Caco-2 (cell line): Measurements from ENCODE around the gene NFAT5. TPM values are rescaled to one million over a fixed set of nuclear protein-coding genes. Genes with fewer than 3 reads are reported as not detected.

Experiments
- BruUV-seq: library from RNA; stranded (reverse); fragments of 400-500 nt; replicated peaks from 2 replicates; lab custom pipeline; 2021; lab: Mats Ljungman, UMichigan
- CTCF ChIA-PET: fragments of 300-600 bp; sonication (Branson Sonifier 250); formaldehyde crosslinking; loops from one replicate; lab custom pipeline; 2022; ENCODE audit warnings: antibody characterized with exemption; lab: Charles Lee
- POLR2A ChIA-PET: fragments of 300-600 bp; sonication (Branson Sonifier 250); formaldehyde crosslinking; loops from one replicate; lab custom pipeline; 2022; ENCODE audit warnings: antibody characterized with exemption; lab: Charles Lee
- DNase-seq, 2 experiments: peaks; one replicate each; pipeline versions ENCODE4 v3.0.0 to v3.0.0-alpha.2; 2020 to 2022
- H3K27me3 ChIP-seq: replicated peaks from 2 replicates; pipeline ENCODE4 v1.6.0; 2011; ENCODE audit warnings: low read length; ENCODE audit not compliant: control insufficient read depth, insufficient read depth
- H3K36me3 ChIP-seq: 2 replicates; pipeline ENCODE4 v1.5.1; 2011; ENCODE audit warnings: low read length; ENCODE audit not compliant: control insufficient read depth, insufficient read depth
- H3K4me1 ChIP-seq: fragments of 250-450 bp; sonication (Bioruptor Pico); 2 replicates; pipeline ENCODE4 v1.5.1; 2020; ENCODE audit warnings: mild to moderate bottlenecking
- H3K4me3 ChIP-seq: 2 replicates; pipeline ENCODE4 v1.5.1; 2011; ENCODE audit warnings: low read depth, mild to moderate bottlenecking, control low read depth, low read length
- H3K9me3 ChIP-seq: fragments of 250-450 bp; sonication (Bioruptor Pico); 2 replicates; pipeline ENCODE4 v1.5.1; 2020; ENCODE audit warnings: mild to moderate bottlenecking, moderate library complexity
- H3K27ac Mint-ChIP-seq: one replicate; pipeline ENCODE4 v1.8.0; 2022; ENCODE audit warnings: mixed read lengths; ENCODE audit not compliant: unreplicated experiment
- H3K27me3 Mint-ChIP-seq: one replicate; pipeline ENCODE4 v1.8.0; 2022; ENCODE audit warnings: mixed read lengths; ENCODE audit not compliant: insufficient read depth, unreplicated experiment
- H3K36me3 Mint-ChIP-seq: one replicate; pipeline ENCODE4 v1.8.0; 2022; ENCODE audit warnings: mild to moderate bottlenecking, mixed read lengths; ENCODE audit not compliant: insufficient read depth, unreplicated experiment
- H3K4me1 Mint-ChIP-seq: one replicate; pipeline ENCODE4 v1.8.0; 2022; ENCODE audit warnings: low read depth, mixed read lengths; ENCODE audit not compliant: unreplicated experiment
- H3K4me3 Mint-ChIP-seq: one replicate; pipeline ENCODE4 v1.8.0; 2022; ENCODE audit warnings: mild to moderate bottlenecking, moderate library complexity, mixed read lengths; ENCODE audit not compliant: unreplicated experiment
- H3K9me3 Mint-ChIP-seq: one replicate; pipeline ENCODE4 v1.8.0; 2022; ENCODE audit warnings: mixed read lengths; ENCODE audit not compliant: unreplicated experiment
- intact Hi-C: fragments of 100-400 bp; cut with micrococcal nuclease; formaldehyde crosslinking; loops from one replicate; pipeline ENCODE4 v1.10.0; 2022; ENCODE audit not compliant: unreplicated experiment
- microRNA-seq: library from miRNA; unstranded; fragments of <30 nt; microRNA quantifications from one replicate; pipeline ENCODE4 v1.2.0, GENCODE V29; 2022
- total RNA-seq: library from RNA; stranded (reverse); gene quantifications from 2 replicates; pipeline ENCODE4 v1.2.3, GENCODE V29; 2022
- TF ChIP-seq, protein P1 (sequence below), 2 experiments: fragments of 200-600 bp in 1 of 2; IDR thresholded peaks; 1 replicate in 1 of 2; 2 replicates in 1 of 2; pipeline versions ENCODE4 v1.5.1 to v1.8.0; 2011 to 2022; ENCODE audit warnings: antibody characterized with exemption in 1 of 2, control low read depth in 1 of 2, inconsistent platforms in 1 of 2, low read depth in 1 of 2, low read length in 1 of 2, mild to moderate bottlenecking in 1 of 2, moderate library complexity in 1 of 2; ENCODE audit not compliant: insufficient read depth in 1 of 2, severe bottlenecking in 1 of 2, unreplicated experiment in 1 of 2

Gene NFAT5
- total RNA-seq, 1 experiment from 2014 or later: 87.6 TPM

DNA sequence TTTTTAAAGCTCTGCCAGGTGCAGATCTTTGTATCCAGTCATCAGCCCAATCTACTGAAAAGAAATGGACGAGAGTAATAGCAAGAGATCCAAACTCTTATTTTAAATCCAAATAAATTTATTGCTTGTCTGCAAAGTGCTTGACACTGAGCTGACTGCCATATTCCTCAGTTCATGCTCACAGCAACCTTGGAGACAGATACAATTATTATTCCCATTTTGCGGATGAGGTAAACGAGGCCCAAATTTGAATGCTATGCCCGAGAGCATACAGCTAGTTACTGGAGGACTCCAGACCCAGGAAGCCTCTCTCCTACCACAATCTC is 188.3 kb downstream of the NFAT5 start:
- Mint-ChIP-seq H3K36me3 (peaks cover 60% of the 10 kb centered on the region), H3K9me3 (no peaks in the 10 kb centered on the region), H3K4me3 (peak overlapping the region; percentile 96), H3K4me1 (peaks cover 9% of the 10 kb centered on the region), H3K27me3 (peaks cover 2% of the 10 kb centered on the region), H3K27ac (peak overlapping the region; percentile 99)
- ChIA-PET CTCF (interaction anchor here (0.5 to 1.9 kb wide), 11 partner anchors 9 to 604 kb away, joined by 3 to 15 read pairs (median 5); partner anchors contain the start of gene NQO1), POLR2A (interaction anchor here (1.1 to 2.5 kb wide), 8 partner anchors 9 to 358 kb away, joined by 3 to 31 read pairs (median 4); partner anchors contain the start of genes NQO1 and WWP2)
- TF ChIP-seq, protein P1, sequence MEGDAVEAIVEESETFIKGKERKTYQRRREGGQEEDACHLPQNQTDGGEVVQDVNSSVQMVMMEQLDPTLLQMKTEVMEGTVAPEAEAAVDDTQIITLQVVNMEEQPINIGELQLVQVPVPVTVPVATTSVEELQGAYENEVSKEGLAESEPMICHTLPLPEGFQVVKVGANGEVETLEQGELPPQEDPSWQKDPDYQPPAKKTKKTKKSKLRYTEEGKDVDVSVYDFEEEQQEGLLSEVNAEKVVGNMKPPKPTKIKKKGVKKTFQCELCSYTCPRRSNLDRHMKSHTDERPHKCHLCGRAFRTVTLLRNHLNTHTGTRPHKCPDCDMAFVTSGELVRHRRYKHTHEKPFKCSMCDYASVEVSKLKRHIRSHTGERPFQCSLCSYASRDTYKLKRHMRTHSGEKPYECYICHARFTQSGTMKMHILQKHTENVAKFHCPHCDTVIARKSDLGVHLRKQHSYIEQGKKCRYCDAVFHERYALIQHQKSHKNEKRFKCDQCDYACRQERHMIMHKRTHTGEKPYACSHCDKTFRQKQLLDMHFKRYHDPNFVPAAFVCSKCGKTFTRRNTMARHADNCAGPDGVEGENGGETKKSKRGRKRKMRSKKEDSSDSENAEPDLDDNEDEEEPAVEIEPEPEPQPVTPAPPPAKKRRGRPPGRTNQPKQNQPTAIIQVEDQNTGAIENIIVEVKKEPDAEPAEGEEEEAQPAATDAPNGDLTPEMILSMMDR (IDR thresholded peaks at IDR 0.05; ENCODE audit: insufficient read depth in 1 of 2, low read depth in 1 of 2, low read length in 1 of 2, severe bottlenecking in 1 of 2, unreplicated experiment in 1 of 2): no peak
- Histone ChIP-seq H3K36me3 (peaks cover 4% of the 10 kb centered on the region), H3K4me3 (peak overlapping the region; percentile 74), H3K9me3 (no peaks in the 10 kb centered on the region), H3K27me3 (no peaks in the 10 kb centered on the region), H3K4me1 (peaks cover 9% of the 10 kb centered on the region)
- intact Hi-C loops: loop anchor here (1.0 kb wide), 2 partner anchors 45 to 358 kb away; no protein-coding TSS in a partner anchor
- DNase-seq: no peak
- TSS peak; percentile 69 for BruUV-seq

Small RNA genes within 50 kb of the gene (microRNA-seq; reads per million reads assigned to microRNA genes)
- not detected for gene MIR1538

Other genes with a start within 250 kb of the NFAT5 start
- gene PDF, start 235.4 kb upstream of the NFAT5 start, total RNA-seq: 42.1 and 50.7 TPM in 2 replicates
- 57.4 and 59.1 TPM in 2 replicates for gene COG8, start 226.4 kb upstream of the NFAT5 start, total RNA-seq
- 65.6 TPM in 2 replicates for gene NIP7, start 226.2 kb upstream of the NFAT5 start, total RNA-seq
- 2.4 TPM in 2 replicates for gene TMED6, start 214.2 kb upstream of the NFAT5 start, total RNA-seq
- 43.6 and 46.2 TPM in 2 replicates for gene TERF2, start 180.0 kb upstream of the NFAT5 start, total RNA-seq
- 355 TPM in 2 replicates for gene CYB5B, start 141.3 kb upstream of the NFAT5 start, total RNA-seq
- gene NQO1, start 160.6 kb downstream of the NFAT5 start, total RNA-seq: 96.2 and 119 TPM in 2 replicates
- 115 and 120 TPM in 2 replicates for gene NOB1, start 189.0 kb downstream of the NFAT5 start, total RNA-seq
- 39.7 and 43.9 TPM in 2 replicates for gene WWP2, start 196.4 kb downstream of the NFAT5 start, total RNA-seq